Activated gamma-delta T cell treated with anti-CD3 and anti-CD28 coated beads, Interleukin-2, amount 50 U/mL, for 16 hours (primary cell): ENCODE measurements around the gene DCUN1D2.
"Not testable (repeated sequence)": the region's sequence is repeated elsewhere in the genome, so short reads cannot be mapped to it uniquely, and the experiment has no call there.

Source experiments
- DNase-seq: peaks from one replicate; pipeline ENCODE4 v3.0.0-alpha.2; 2020; ENCODE audit warnings: low read depth

Gene DCUN1D2

GRCh38 chr13:113489549-113490495 lies 689 bp downstream of the DCUN1D2 start:
- DNase-seq, result peak; percentile 4

DNA sequence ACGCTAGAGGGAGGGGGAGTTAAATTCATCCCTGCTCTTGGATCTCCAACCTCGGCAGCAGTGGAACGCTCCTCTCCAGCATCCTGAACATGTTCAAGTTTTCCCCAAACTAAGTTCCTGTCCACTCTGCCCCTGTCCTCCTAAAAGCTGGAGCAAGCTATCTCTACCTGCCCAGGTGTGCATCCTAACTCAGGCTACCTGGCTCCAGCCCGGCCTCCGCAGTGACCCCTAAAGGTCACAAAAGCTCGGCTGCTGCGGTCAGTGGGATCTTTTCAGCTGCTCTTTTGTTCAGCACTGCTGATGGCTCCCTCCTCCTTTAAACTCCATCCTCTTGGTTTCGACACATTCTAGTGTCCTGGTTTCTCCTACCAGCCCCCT lies 1.4 kb downstream of the DCUN1D2 start:
- DNase-seq, result no peak

DNA sequence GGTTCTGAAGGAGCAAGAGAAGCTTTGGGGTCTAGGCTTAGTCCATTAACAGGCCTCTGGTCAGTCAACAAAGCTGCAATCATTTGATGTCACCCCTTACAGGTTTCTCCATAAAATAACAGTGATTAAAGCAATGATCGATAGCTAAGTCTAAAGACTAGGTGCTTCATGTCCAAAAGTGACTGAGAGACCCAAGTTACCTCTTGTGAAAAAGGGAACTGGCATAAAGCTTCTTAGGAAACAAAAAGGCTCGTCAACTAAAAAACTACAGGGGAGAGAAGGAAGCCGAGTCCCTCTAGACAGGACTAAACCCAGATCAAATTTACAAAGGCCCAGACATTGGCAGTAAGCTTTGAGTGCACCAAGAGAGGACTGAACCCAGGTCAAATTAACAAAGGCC lies 2.2 kb downstream of the DCUN1D2 start:
- no peak for DNase-seq

- no peak for DNase-seq
Measured at GRCh38 chr13:113486698-113487097, 3.8 kb downstream of the DCUN1D2 start.

GRCh38 chr13:113485545-113485944 lies 5.0 kb downstream of the DCUN1D2 start:
- no peak for DNase-seq

DNA sequence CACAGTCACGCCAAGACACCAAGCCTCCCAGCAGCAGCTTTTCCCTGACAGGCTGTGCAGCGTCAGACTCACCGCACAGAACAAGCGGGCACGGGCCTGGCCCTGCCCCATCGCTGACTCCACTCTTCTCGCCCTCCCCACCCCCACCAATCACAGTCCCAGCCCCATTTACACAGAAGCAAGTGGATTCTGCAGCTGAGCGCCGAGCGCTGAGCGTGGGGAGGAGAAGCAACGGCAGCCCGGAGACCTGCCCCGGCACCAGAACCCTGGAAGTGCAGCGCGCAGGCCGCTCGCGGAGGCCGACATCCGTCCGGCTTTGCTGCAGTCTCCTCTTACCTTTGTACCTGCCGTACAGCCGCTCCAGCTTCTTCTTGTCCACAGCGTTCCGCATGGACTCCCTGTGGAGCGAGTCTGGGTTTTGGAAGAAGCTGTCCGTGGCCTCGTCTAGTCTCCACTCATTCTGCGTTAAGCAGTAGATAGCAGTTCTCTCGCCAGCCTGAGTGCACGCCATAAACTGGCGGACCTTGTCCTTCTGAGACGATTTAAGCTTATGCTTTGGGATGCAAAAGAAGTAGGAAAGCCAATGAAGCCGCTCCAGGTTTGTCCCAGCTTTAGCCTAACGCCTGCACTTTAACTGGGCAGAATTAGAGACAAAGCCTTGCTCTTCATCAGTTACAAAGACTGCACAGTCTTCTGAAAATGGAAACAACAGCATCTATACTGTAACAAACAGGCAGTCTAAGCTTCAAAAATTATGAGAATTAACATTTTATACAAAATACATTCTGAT lies 6.8 kb downstream of the DCUN1D2 start:
- no peak for DNase-seq

DNA sequence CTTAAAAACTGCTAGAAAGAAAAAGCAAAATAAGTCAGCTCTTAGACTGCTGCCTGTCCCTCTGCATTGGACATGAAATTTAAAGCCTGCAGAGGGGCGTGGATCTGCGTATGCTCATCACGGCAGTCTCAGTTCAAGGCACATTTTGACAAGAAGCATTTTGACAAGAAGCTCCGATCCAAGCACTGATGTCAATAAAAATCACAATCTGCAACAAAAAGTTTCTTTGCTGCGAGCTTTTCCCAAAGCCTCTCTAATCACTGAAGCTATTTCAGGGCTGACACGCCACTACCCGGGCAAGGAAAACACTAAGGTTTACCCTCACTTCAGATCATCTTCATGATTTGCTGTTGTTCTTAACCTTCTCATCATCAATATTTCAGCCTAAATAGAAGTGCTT lies 7.4 kb downstream of the DCUN1D2 start:
- no peak for DNase-seq

GRCh38 chr13:113479179-113479578 lies 11.3 kb downstream of the DCUN1D2 start:
- DNase-seq, result no peak

DNA sequence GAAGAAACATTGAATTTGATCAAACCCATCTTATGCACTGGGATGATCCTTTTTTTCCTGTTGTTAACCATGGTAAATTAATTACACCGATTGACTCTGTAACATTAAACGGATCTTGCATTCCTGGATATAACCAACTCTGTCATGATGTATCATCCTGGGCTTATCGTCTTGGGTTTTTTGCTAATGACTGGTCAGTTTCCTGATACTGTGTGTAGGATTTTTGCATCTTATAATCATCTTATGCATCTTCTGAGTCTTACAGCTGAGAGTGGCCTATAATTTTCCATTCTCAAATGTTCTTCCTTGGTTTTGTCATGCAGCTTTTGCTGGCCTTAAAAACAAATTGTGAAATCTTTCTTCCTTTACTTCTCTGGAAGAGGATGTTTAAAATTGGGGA lies 12.8 kb downstream of the DCUN1D2 start:
- DNase-seq, result no peak

GRCh38 chr13:113476811-113477210 lies 13.7 kb downstream of the DCUN1D2 start:
- no peak for DNase-seq

DNA sequence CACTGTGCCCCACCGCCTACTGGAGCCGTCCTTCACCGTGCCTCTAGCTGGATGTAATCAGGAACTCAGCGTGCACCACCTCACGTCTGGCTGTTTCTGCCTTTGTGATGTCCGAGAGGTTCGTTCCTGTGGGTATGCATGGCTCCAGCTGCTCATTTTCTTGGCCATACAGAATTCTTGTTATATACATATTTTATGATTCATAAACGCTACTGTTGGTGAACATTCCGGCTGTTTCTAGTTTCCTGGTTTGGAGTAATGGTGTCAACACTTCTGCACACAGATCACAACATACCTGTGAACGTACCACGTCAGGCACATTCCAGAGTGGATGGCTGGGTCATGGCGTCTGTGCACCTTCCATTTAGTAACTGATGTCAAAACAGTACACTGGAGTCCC lies 14.6 kb downstream of the DCUN1D2 start:
- DNase-seq, result no peak

DNA sequence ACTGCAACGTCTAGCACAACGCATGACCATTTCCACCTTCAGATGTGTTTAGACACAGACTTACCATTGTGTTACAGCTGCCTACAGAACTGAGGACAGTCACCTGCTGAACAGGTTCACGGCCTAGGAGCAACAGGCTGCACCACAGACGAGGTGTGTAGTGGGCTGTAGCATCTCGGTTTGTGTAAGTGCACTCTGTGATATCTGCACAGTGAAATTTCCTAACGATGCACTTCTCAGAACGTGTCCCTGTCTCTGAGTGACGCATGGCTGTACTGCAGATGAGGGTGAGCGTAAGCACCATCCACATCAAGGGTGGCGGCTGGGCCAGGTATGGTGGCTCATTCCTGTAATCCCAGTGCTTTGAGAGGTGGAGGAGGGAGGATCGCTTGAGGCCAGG lies 15.2 kb downstream of the DCUN1D2 start:
- DNase-seq, result no peak

DNA sequence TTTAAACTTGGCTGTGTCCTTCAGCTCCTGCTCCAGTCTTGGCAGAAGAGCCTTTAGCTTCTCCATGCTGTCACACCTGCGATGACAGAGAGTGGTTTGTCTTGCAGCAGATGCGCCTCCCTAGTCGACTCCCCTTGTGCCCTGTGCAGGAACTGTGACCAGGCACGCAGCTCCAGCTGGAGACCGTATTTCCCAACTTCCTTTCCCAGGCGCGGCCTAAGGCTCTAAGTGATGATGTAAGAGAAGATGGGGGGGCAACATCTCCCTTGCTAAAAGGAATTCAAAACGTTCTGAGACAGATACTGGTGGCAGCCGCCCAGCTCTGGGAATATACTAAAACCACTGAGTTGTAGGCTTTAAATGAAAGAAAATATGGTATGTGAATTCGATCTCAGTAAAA lies 16.3 kb downstream of the DCUN1D2 start:
- DNase-seq, result no peak

DNA sequence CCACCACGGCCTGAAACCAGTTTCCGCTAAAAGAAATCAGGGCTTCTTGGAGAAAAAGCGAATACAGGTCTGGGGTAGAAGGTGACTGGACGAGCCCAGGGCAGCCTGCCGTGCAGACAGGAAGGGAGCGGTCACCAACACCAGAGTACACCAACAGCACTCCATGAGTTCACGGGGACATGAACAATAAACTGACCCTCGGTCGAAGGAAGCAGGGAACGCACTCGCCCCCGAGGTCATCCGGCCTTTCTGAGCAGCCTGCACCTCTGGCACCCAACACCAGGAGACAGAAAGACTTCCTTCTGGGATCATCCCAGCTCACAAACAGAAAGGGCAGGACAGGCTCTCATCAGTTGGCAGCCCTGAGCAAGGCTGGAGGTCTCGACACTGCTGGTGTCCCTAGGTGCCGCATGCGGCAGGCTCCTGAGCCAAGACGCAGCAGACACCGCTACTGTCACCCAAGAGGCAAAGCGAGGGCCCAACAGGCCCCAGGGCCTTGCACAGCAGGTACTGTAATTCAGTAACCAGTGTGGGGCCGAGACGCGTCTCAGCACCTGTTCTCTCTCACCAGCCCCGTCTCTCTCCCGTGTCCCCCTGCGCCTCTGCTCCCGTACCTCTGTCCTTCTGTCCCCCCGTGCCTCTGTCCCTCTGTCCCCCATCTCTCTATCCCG lies 18.0 kb downstream of the DCUN1D2 start:
- no peak for DNase-seq

DNA sequence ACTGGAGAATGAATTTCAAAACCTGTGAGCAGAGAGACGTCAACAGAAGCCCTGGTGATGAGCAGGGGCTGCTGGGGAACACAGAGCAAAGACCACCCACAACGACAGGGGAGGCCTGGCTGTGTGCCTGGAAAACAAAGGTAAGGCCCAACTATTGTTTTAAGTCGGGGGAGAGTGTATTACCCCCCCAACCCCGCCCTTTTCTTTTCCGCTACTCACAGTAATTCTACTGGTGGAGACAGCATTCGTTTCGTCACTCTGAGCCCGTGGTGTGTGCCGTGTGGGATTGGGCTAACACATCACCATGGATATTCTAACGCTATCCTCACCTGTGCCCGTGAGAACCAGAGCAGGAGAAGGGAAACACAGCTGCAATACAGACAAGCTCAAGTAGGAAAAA lies 18.7 kb downstream of the DCUN1D2 start:
- no peak for DNase-seq

GRCh38 chr13:113470635-113471163 lies 19.8 kb downstream of the DCUN1D2 start:
- DNase-seq, result not testable (repeated sequence)

GRCh38 chr13:113470073-113470472 lies 20.4 kb downstream of the DCUN1D2 start:
- no peak for DNase-seq

- no peak for DNase-seq
Measured at GRCh38 chr13:113469582-113469981, 20.9 kb downstream of the DCUN1D2 start.

DNA sequence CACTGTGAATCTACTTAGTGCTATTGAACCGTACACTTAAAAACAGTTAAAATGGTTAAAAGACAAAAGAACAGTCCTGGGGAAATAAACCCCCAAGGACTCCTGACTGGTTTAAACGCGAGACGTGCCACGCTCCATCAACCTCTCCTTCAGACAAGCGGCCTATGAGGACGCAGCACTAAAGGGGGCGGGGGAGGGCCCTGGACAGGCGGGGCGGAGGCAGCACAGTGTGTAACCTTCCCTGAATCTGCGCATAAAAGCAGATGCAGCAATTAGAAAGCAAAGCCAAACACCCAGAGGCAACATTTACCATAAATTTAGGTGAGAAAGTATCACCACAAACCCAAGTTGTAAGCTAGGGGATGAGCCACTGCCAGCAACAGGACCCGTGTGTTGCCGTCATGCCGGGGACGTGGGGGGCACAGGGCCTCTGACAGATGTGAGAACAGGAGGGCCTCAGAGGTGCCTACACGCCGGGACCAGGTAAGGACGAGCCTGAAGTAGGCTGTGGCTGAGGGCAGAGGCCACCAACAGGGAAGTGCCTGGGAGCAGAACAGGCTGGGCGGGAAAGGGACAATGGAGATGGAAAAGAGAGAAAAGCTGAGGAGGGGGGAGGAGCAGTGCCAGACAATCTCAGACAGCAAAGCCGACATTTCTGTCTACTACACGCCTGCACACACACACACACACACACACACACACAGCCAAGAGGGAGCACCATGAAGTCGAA lies 21.9 kb downstream of the DCUN1D2 start:
- no peak for DNase-seq

DNA sequence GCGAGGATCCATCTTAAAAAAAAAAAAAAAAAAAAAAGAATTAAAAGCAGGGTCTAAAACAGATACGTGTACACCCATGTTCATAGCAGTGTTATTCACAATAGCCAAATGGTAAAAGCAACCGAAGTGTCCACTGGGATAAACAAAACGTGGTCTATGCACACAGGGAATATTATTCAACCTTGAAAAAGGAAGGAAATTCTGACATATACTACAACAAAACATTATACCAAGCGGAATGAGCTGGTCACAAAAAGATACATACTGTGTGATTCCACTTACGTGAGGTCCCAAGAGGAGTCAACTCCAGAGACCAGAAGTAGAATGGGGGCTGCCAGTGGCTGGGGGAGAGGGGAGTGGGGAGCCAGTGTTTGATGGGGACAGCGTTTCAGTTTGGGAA lies 22.5 kb downstream of the DCUN1D2 start:
- no peak for DNase-seq

DNA sequence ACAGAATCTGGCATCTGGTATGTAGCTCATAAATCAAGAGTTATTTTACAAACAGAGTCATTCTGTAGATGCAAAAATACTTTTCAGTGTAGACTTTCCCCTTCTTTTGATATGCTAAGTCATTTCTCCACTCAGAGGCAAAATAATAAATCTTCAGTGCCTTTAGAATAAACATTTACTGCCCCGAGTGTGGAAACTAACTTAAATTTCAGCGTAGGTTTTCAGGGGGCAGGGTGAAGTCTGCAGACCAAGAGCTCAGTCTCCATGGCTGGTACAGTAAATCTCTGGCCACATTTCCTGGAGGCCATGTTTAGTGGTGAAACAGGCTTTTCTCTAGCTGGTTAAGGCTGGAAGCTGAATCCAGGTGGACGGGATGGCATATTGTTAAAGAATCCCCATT lies 24.1 kb downstream of the DCUN1D2 start:
- DNase-seq, result no peak

- no peak for DNase-seq
Measured at GRCh38 chr13:113465300-113465699, 25.2 kb downstream of the DCUN1D2 start.
